Measurements from ENCODE around the gene NEMP1. TPM values are rescaled to one million over a fixed set of nuclear protein-coding genes. Genes with fewer than 3 reads are reported as not detected.

NEMP1 gene
- polyA plus RNA-seq, 1 donor from 2014 or later: 6.8 TPM

DNA sequence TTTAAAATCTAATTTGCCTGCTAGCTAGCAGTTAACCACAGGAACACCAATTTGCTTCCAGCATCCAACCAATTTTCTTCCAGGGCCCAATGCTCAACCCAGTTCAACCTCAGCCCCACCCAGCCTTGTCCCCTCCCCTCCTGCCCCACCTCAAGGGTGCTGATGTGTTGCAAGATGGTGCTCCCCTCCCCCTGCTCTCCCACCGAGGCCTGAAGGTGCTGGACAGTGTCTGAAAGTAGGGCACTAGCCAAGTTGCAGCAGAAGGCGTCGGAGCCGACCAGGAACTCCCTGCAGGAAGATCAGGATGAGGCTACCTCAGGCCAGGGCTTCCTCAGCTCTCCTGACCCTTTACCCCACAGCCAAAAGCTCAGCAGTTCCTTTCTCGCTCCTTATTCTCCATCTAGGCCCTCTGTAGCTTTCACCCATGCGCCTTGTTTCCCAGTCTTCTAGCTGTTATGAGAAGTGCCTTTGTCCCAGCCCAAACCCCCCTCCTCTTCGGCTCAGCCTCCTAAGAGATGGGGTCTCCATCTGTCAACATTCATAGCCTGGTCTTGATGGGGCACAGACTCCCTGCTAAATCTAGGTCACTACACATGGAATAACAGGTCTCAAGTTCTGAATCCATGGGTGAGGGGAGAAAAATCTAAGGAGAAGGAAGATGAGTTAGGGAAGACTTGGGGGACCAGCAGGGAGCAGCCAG lies 29.0 kb upstream of the NEMP1 start:
- no peak for TF ChIP-seq TAF1 (IDR thresholded peaks at IDR 0.05; ENCODE audit: low read depth)
- no peak for TF ChIP-seq EP300 (conservative IDR thresholded peaks at IDR 0.05; ENCODE audit: poor library complexity, severe bottlenecking)
- TF ChIP-seq POLR2AphosphoS5 (IDR thresholded peaks at IDR 0.05): no peak
- no peak for TF ChIP-seq MXI1 (conservative IDR thresholded peaks at IDR 0.05; ENCODE audit: poor library complexity, severe bottlenecking)
- TF ChIP-seq, protein P1, sequence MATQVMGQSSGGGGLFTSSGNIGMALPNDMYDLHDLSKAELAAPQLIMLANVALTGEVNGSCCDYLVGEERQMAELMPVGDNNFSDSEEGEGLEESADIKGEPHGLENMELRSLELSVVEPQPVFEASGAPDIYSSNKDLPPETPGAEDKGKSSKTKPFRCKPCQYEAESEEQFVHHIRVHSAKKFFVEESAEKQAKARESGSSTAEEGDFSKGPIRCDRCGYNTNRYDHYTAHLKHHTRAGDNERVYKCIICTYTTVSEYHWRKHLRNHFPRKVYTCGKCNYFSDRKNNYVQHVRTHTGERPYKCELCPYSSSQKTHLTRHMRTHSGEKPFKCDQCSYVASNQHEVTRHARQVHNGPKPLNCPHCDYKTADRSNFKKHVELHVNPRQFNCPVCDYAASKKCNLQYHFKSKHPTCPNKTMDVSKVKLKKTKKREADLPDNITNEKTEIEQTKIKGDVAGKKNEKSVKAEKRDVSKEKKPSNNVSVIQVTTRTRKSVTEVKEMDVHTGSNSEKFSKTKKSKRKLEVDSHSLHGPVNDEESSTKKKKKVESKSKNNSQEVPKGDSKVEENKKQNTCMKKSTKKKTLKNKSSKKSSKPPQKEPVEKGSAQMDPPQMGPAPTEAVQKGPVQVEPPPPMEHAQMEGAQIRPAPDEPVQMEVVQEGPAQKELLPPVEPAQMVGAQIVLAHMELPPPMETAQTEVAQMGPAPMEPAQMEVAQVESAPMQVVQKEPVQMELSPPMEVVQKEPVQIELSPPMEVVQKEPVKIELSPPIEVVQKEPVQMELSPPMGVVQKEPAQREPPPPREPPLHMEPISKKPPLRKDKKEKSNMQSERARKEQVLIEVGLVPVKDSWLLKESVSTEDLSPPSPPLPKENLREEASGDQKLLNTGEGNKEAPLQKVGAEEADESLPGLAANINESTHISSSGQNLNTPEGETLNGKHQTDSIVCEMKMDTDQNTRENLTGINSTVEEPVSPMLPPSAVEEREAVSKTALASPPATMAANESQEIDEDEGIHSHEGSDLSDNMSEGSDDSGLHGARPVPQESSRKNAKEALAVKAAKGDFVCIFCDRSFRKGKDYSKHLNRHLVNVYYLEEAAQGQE (IDR thresholded peaks at IDR 0.05; ENCODE audit: borderline replicate concordance): no peak
- TF ChIP-seq SMC3 (conservative IDR thresholded peaks at IDR 0.05; ENCODE audit: poor library complexity): no peak
- TF ChIP-seq, protein P2, sequence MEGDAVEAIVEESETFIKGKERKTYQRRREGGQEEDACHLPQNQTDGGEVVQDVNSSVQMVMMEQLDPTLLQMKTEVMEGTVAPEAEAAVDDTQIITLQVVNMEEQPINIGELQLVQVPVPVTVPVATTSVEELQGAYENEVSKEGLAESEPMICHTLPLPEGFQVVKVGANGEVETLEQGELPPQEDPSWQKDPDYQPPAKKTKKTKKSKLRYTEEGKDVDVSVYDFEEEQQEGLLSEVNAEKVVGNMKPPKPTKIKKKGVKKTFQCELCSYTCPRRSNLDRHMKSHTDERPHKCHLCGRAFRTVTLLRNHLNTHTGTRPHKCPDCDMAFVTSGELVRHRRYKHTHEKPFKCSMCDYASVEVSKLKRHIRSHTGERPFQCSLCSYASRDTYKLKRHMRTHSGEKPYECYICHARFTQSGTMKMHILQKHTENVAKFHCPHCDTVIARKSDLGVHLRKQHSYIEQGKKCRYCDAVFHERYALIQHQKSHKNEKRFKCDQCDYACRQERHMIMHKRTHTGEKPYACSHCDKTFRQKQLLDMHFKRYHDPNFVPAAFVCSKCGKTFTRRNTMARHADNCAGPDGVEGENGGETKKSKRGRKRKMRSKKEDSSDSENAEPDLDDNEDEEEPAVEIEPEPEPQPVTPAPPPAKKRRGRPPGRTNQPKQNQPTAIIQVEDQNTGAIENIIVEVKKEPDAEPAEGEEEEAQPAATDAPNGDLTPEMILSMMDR (IDR thresholded peaks at IDR 0.05; ENCODE audit: poor library complexity, severe bottlenecking): no peak
- TF ChIP-seq RAD21 (conservative IDR thresholded peaks at IDR 0.05): no peak
- no peak for TF ChIP-seq EZH2 (IDR thresholded peaks at IDR 0.05; ENCODE audit: borderline replicate concordance, insufficient read depth, low read length, poor library complexity, severe bottlenecking)
- Histone ChIP-seq H3K4me3 (ENCODE audit: low read length) (no peak overlapping the region), H3K36me3 (ENCODE audit: insufficient read depth, low read length) (no peaks in the 10 kb centered on the region), H3K79me2 (replicated peaks; ENCODE audit: insufficient read depth, low read length) (no peaks in the 10 kb centered on the region), H3K27me3 (ENCODE audit: insufficient read depth, low read depth, low read length) (no peaks in the 10 kb centered on the region), H3K9me2 (ENCODE audit: insufficient read depth, low read length) (no peaks in the 10 kb centered on the region), H3K27ac (ENCODE audit: low read length) (no peak overlapping the region), H3F3A (ENCODE audit: insufficient read depth, low read length, poor library complexity, severe bottlenecking) (no peaks in the 10 kb centered on the region), H4K20me1 (ENCODE audit: insufficient read depth) (no peaks in the 10 kb centered on the region), H3K9ac (ENCODE audit: low read length) (no peak overlapping the region), H2AFZ (ENCODE audit: low read depth, low read length) (no peak overlapping the region), H3K9me3 (ENCODE audit: low read length) (no peaks in the 10 kb centered on the region), H3K4me2 (ENCODE audit: low read length) (no peak overlapping the region)

DNA sequence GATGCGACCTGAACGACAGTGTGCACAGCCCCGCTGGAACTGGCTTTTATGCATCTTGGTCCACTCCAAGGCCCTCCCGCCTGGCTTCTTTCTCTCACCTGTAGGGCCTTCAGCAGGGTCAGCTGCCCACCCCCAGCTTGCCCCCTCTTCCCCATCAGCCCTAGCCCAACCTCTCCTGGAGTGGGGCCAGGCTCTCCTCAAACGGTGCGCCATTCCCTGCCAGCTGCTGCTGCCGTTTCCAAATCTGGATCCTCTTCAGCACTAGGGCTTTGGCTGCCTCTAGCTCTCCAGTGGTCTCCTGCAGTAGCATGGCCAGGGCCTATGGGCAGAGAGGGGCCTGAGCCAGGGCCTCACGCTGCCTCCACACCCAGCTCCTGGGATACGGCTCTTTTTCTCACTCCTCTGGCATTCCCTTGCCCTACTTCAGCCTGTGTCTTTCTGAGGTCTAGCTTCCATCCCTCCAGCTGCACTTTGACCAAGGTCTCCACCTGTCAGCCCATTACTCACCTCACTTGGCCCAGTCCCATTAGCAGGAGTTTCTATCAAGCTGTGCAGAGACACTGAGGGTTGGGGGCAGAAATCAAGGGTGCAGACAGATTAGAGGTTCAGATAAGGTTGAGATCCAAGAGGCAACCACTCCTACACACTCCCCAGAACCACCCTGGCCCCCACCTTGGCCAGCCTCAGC lies 27.6 kb upstream of the NEMP1 start:
- H4K20me1 ChIP-seq (ENCODE audit: insufficient read depth): no peaks in the 10 kb centered on the region
- H2AFZ ChIP-seq (ENCODE audit: low read depth, low read length): no peak overlapping the region
- no peak overlapping the region for H3K27ac ChIP-seq (ENCODE audit: low read length)
- H3K27me3 ChIP-seq (ENCODE audit: insufficient read depth, low read depth, low read length): no peaks in the 10 kb centered on the region
- H3K4me2 ChIP-seq (ENCODE audit: low read length): no peak overlapping the region
- H3K9me3 ChIP-seq (ENCODE audit: low read length): no peaks in the 10 kb centered on the region
- no peak overlapping the region for H3K9ac ChIP-seq (ENCODE audit: low read length)
- H3F3A ChIP-seq (ENCODE audit: insufficient read depth, low read length, poor library complexity, severe bottlenecking): no peaks in the 10 kb centered on the region
- no peak overlapping the region for H3K4me3 ChIP-seq (ENCODE audit: low read length)
- TF ChIP-seq SMC3 (conservative IDR thresholded peaks at IDR 0.05; ENCODE audit: poor library complexity) (no peak), MXI1 (conservative IDR thresholded peaks at IDR 0.05; ENCODE audit: poor library complexity, severe bottlenecking) (no peak), RAD21 (conservative IDR thresholded peaks at IDR 0.05) (no peak), POLR2AphosphoS5 (IDR thresholded peaks at IDR 0.05) (no peak), TAF1 (IDR thresholded peaks at IDR 0.05; ENCODE audit: low read depth) (no peak), EP300 (conservative IDR thresholded peaks at IDR 0.05; ENCODE audit: poor library complexity, severe bottlenecking) (no peak), EZH2 (IDR thresholded peaks at IDR 0.05; ENCODE audit: borderline replicate concordance, insufficient read depth, low read length, poor library complexity, severe bottlenecking) (no peak)
- TF ChIP-seq, protein P1 (IDR thresholded peaks at IDR 0.05; ENCODE audit: borderline replicate concordance): no peak
- TF ChIP-seq, protein P2 (IDR thresholded peaks at IDR 0.05; ENCODE audit: poor library complexity, severe bottlenecking): no peak
- no peaks in the 10 kb centered on the region for H3K79me2 ChIP-seq (replicated peaks; ENCODE audit: insufficient read depth, low read length)
- no peaks in the 10 kb centered on the region for H3K9me2 ChIP-seq (ENCODE audit: insufficient read depth, low read length)
- no peaks in the 10 kb centered on the region for H3K36me3 ChIP-seq (ENCODE audit: insufficient read depth, low read length)
